ENCODE results near the gene STEAP4. TPM values are rescaled to one million over a fixed set of nuclear protein-coding genes. Genes with fewer than 3 reads are reported as not detected.
A peak's percentile ranks its signal among the peaks of the same experiment; 100 is the strongest.

Gene STEAP4
- total and polyA plus RNA-seq, 5 donors from 2014 or later, result not detected

DNA sequence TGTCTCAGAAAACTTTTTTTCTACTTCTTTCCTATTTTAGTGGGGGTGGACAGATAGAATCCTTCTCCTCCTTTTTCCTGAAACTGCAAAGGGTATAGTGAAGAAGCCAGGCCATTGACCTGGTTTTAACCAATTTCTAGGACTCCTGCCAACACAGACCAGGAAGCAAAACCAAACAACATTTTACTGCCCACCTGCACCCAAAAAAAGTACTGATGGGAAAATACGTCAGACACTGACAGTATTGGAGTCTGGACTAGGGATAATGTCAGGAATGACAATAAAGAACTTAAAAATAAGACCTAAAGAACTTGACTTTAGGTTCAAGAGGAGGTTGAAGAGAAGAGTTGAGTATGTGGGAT, 5.0 kb upstream of the STEAP4 start:
- no peak for ATAC-seq (ENCODE audit: low read depth in 2 of 2)
- no peak for DNase-seq
- H3K27ac ChIP-seq (ENCODE audit: insufficient read depth, low read length, poor library complexity, severe bottlenecking), result no peak overlapping the region
- H3K9me3 Mint-ChIP-seq, result peaks cover 0 to 3% (median 0%) of the 10 kb centered on the region in 7 donors
- no peak overlapping the region for H3K27ac Mint-ChIP-seq
- H3K36me3 ChIP-seq (ENCODE audit: control insufficient read depth, insufficient read depth, low read length), result no peaks in the 10 kb centered on the region
- H3K36me3 Mint-ChIP-seq, result no peaks in the 10 kb centered on the region
- no peak overlapping the region for H3K4me3 Mint-ChIP-seq
- H3K4me3 ChIP-seq (ENCODE audit: low read depth, low read length), result no peak overlapping the region
- H3K9me3 ChIP-seq (ENCODE audit: control insufficient read depth in 2 of 2, low read length in 2 of 2), result no peaks in the 10 kb centered on the region
- H3K27me3 ChIP-seq (ENCODE audit: control insufficient read depth, insufficient read depth, low read length), result no peaks in the 10 kb centered on the region
- H3K27me3 Mint-ChIP-seq, result peaks cover 14% of the 10 kb centered on the region
- H3K4me1 Mint-ChIP-seq, result peaks cover 0 to 1% (median 0%) of the 10 kb centered on the region in 4 donors
- no peaks in the 10 kb centered on the region for H3K4me1 ChIP-seq (ENCODE audit: control insufficient read depth, insufficient read depth, low read length, poor library complexity, severe bottlenecking)

GRCh38 chr7:88310956-88311674, 4.4 kb upstream of the STEAP4 start:
- H3K27me3 Mint-ChIP-seq, result peaks cover 17% of the 10 kb centered on the region
- H3K27ac Mint-ChIP-seq, result no peak overlapping the region
- Histone ChIP-seq H3K27ac (ENCODE audit: insufficient read depth, low read length, poor library complexity, severe bottlenecking) (no peak overlapping the region), H3K4me1 (ENCODE audit: control insufficient read depth, insufficient read depth, low read length, poor library complexity, severe bottlenecking) (no peaks in the 10 kb centered on the region), H3K36me3 (ENCODE audit: control insufficient read depth, insufficient read depth, low read length) (no peaks in the 10 kb centered on the region), H3K9me3 (ENCODE audit: control insufficient read depth in 2 of 2, low read length in 2 of 2) (no peaks in the 10 kb centered on the region), H3K27me3 (ENCODE audit: control insufficient read depth, insufficient read depth, low read length) (no peaks in the 10 kb centered on the region), H3K4me3 (ENCODE audit: low read depth, low read length) (no peak overlapping the region)
- no peak for ATAC-seq (ENCODE audit: low read depth in 2 of 2)
- H3K9me3 Mint-ChIP-seq, result peaks cover 0 to 3% (median 0%) of the 10 kb centered on the region in 7 donors
- peak overlapping the region in 1 of 4 donors; percentile 82 for H3K4me3 Mint-ChIP-seq
- no peak for DNase-seq
- peaks cover 0 to 4% (median 0%) of the 10 kb centered on the region in 4 donors for H3K4me1 Mint-ChIP-seq
- H3K36me3 Mint-ChIP-seq, result no peaks in the 10 kb centered on the region

DNA sequence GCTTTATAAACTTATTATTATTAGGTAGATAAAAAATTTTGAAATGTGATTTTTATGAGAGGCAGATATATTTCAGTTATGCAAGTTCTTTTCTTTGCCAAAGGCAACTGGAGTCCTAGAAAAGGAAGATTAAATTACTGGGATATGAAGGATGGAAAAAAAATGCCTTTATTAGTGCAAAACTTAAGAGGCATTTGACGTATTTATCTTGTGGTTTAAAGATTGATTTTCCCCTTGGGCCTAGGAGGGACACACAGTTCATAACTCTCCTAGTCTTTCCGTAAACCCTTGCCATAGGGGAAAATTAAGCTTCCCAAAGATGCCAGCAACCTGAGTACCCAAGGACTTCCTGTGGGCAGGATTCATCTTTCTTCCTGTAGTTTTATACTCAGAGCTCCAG, 3.1 kb upstream of the STEAP4 start:
- DNase-seq (no peak), ATAC-seq (ENCODE audit: low read depth in 2 of 2) (no peak)
- H3K27me3 Mint-ChIP-seq, result peaks cover 17% of the 10 kb centered on the region
- Histone ChIP-seq H3K4me3 (ENCODE audit: low read depth, low read length) (no peak overlapping the region), H3K27ac (ENCODE audit: insufficient read depth, low read length, poor library complexity, severe bottlenecking) (no peak overlapping the region), H3K9me3 (ENCODE audit: control insufficient read depth in 2 of 2, low read length in 2 of 2) (no peaks in the 10 kb centered on the region), H3K4me1 (ENCODE audit: control insufficient read depth, insufficient read depth, low read length, poor library complexity, severe bottlenecking) (no peaks in the 10 kb centered on the region), H3K36me3 (ENCODE audit: control insufficient read depth, insufficient read depth, low read length) (no peaks in the 10 kb centered on the region), H3K27me3 (ENCODE audit: control insufficient read depth, insufficient read depth, low read length) (peaks cover 2% of the 10 kb centered on the region)
- peaks cover 0 to 3% (median 0%) of the 10 kb centered on the region in 7 donors for H3K9me3 Mint-ChIP-seq
- H3K4me1 Mint-ChIP-seq, result peaks cover 0 to 4% (median 0%) of the 10 kb centered on the region in 4 donors
- no peaks in the 10 kb centered on the region for H3K36me3 Mint-ChIP-seq
- no peak overlapping the region for H3K27ac Mint-ChIP-seq
- no peak overlapping the region for H3K4me3 Mint-ChIP-seq

DNA sequence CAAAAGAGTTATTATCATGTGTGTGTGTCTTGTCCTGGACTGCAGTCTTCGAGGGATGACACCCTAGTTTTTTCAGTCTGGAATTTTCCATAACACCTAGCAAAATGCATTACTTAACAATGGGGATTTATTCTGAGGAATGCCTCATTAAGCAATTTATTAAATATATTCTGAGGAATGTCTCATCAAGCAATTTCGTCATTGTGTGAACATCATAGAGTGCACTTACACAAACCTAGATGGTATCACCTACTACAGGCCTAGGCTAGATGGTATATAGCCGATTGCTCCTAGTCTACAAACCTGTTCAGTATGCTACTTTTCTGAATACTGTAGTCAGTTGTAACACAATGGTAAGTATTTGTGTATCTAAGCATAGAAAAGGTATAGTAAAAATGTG, 1.1 kb upstream of the STEAP4 start:
- H3K36me3 Mint-ChIP-seq, result no peaks in the 10 kb centered on the region
- Histone ChIP-seq H3K27me3 (ENCODE audit: control insufficient read depth, insufficient read depth, low read length) (peaks cover 2% of the 10 kb centered on the region), H3K4me1 (ENCODE audit: control insufficient read depth, insufficient read depth, low read length, poor library complexity, severe bottlenecking) (no peaks in the 10 kb centered on the region), H3K36me3 (ENCODE audit: control insufficient read depth, insufficient read depth, low read length) (no peaks in the 10 kb centered on the region), H3K27ac (ENCODE audit: insufficient read depth, low read length, poor library complexity, severe bottlenecking) (no peak overlapping the region), H3K4me3 (ENCODE audit: low read depth, low read length) (no peak overlapping the region), H3K9me3 (ENCODE audit: control insufficient read depth in 2 of 2, low read length in 2 of 2) (no peaks in the 10 kb centered on the region)
- ATAC-seq (ENCODE audit: low read depth in 2 of 2), result no peak
- peaks cover 0 to 3% (median 0%) of the 10 kb centered on the region in 7 donors for H3K9me3 Mint-ChIP-seq
- no peak for DNase-seq
- H3K4me1 Mint-ChIP-seq, result peaks cover 0 to 4% (median 0%) of the 10 kb centered on the region in 4 donors
- no peak overlapping the region for H3K4me3 Mint-ChIP-seq
- no peak overlapping the region for H3K27ac Mint-ChIP-seq
- H3K27me3 Mint-ChIP-seq, result peaks cover 17% of the 10 kb centered on the region

GRCh38 chr7:88307412-88307811, 718 bp upstream of the STEAP4 start:
- no peaks in the 10 kb centered on the region for H3K4me1 ChIP-seq (ENCODE audit: control insufficient read depth, insufficient read depth, low read length, poor library complexity, severe bottlenecking)
- no peak overlapping the region for H3K27ac Mint-ChIP-seq
- peaks cover 2% of the 10 kb centered on the region for H3K27me3 ChIP-seq (ENCODE audit: control insufficient read depth, insufficient read depth, low read length)
- H3K4me3 ChIP-seq (ENCODE audit: low read depth, low read length), result no peak overlapping the region
- no peaks in the 10 kb centered on the region for H3K9me3 ChIP-seq (ENCODE audit: control insufficient read depth in 2 of 2, low read length in 2 of 2)
- H3K36me3 ChIP-seq (ENCODE audit: control insufficient read depth, insufficient read depth, low read length), result no peaks in the 10 kb centered on the region
- H3K27me3 Mint-ChIP-seq, result peaks cover 17% of the 10 kb centered on the region
- no peaks in the 10 kb centered on the region for H3K36me3 Mint-ChIP-seq
- ATAC-seq (ENCODE audit: low read depth in 2 of 2), result no peak
- H3K4me1 Mint-ChIP-seq, result peaks cover 0 to 4% (median 0%) of the 10 kb centered on the region in 4 donors
- H3K9me3 Mint-ChIP-seq, result peaks cover 0 to 3% (median 0%) of the 10 kb centered on the region in 7 donors
- no peak for DNase-seq
- H3K4me3 Mint-ChIP-seq, result no peak overlapping the region
- no peak overlapping the region for H3K27ac ChIP-seq (ENCODE audit: insufficient read depth, low read length, poor library complexity, severe bottlenecking)

GRCh38 chr7:88305044-88305443, 1.6 kb downstream of the STEAP4 start:
- H3K36me3 Mint-ChIP-seq, result no peaks in the 10 kb centered on the region
- H3K36me3 ChIP-seq (ENCODE audit: control insufficient read depth, insufficient read depth, low read length), result no peaks in the 10 kb centered on the region
- peaks cover 0 to 3% (median 0%) of the 10 kb centered on the region in 7 donors for H3K9me3 Mint-ChIP-seq
- peaks cover 0 to 4% (median 0%) of the 10 kb centered on the region in 4 donors for H3K4me1 Mint-ChIP-seq
- no peaks in the 10 kb centered on the region for H3K4me1 ChIP-seq (ENCODE audit: control insufficient read depth, insufficient read depth, low read length, poor library complexity, severe bottlenecking)
- no peak overlapping the region for H3K4me3 Mint-ChIP-seq
- no peak overlapping the region for H3K27ac Mint-ChIP-seq
- peaks cover 2% of the 10 kb centered on the region for H3K27me3 ChIP-seq (ENCODE audit: control insufficient read depth, insufficient read depth, low read length)
- no peak overlapping the region for H3K4me3 ChIP-seq (ENCODE audit: low read depth, low read length)
- no peaks in the 10 kb centered on the region for H3K9me3 ChIP-seq (ENCODE audit: control insufficient read depth in 2 of 2, low read length in 2 of 2)
- DNase-seq, result no peak
- H3K27me3 Mint-ChIP-seq, result peaks cover 17% of the 10 kb centered on the region
- H3K27ac ChIP-seq (ENCODE audit: insufficient read depth, low read length, poor library complexity, severe bottlenecking), result no peak overlapping the region
- no peak for ATAC-seq (ENCODE audit: low read depth in 2 of 2)

- Histone ChIP-seq H3K4me3 (ENCODE audit: low read depth, low read length) (no peak overlapping the region), H3K4me1 (ENCODE audit: control insufficient read depth, insufficient read depth, low read length, poor library complexity, severe bottlenecking) (no peaks in the 10 kb centered on the region), H3K36me3 (ENCODE audit: control insufficient read depth, insufficient read depth, low read length) (no peaks in the 10 kb centered on the region), H3K27ac (ENCODE audit: insufficient read depth, low read length, poor library complexity, severe bottlenecking) (no peak overlapping the region), H3K9me3 (ENCODE audit: control insufficient read depth in 2 of 2, low read length in 2 of 2) (no peaks in the 10 kb centered on the region), H3K27me3 (ENCODE audit: control insufficient read depth, insufficient read depth, low read length) (peaks cover 2% of the 10 kb centered on the region)
- no peak for DNase-seq
- peaks cover 0 to 3% (median 0%) of the 10 kb centered on the region in 7 donors for H3K9me3 Mint-ChIP-seq
- peaks cover 9% of the 10 kb centered on the region for H3K27me3 Mint-ChIP-seq
- H3K27ac Mint-ChIP-seq, result no peak overlapping the region
- peaks cover 0 to 4% (median 0%) of the 10 kb centered on the region in 4 donors for H3K4me1 Mint-ChIP-seq
- no peak for ATAC-seq (ENCODE audit: low read depth in 2 of 2)
- H3K4me3 Mint-ChIP-seq, result no peak overlapping the region
- H3K36me3 Mint-ChIP-seq, result no peaks in the 10 kb centered on the region
Measured at GRCh38 chr7:88302486-88302885, 4.2 kb downstream of the STEAP4 start.

GRCh38 chr7:88301924-88302323, 4.8 kb downstream of the STEAP4 start:
- DNase-seq (no peak), ATAC-seq (ENCODE audit: low read depth in 2 of 2) (no peak)
- Mint-ChIP-seq H3K27me3 (peaks cover 6% of the 10 kb centered on the region), H3K4me3 (no peak overlapping the region), H3K4me1 (peaks cover 0 to 4% (median 0%) of the 10 kb centered on the region in 4 donors), H3K9me3 (peaks cover 0 to 2% (median 0%) of the 10 kb centered on the region in 7 donors), H3K36me3 (no peaks in the 10 kb centered on the region), H3K27ac (no peak overlapping the region)
- H3K27ac ChIP-seq (ENCODE audit: insufficient read depth, low read length, poor library complexity, severe bottlenecking), result no peak overlapping the region
- peaks cover 2% of the 10 kb centered on the region for H3K27me3 ChIP-seq (ENCODE audit: control insufficient read depth, insufficient read depth, low read length)
- no peaks in the 10 kb centered on the region for H3K9me3 ChIP-seq (ENCODE audit: control insufficient read depth in 2 of 2, low read length in 2 of 2)
- no peaks in the 10 kb centered on the region for H3K36me3 ChIP-seq (ENCODE audit: control insufficient read depth, insufficient read depth, low read length)
- no peak overlapping the region for H3K4me3 ChIP-seq (ENCODE audit: low read depth, low read length)
- no peaks in the 10 kb centered on the region for H3K4me1 ChIP-seq (ENCODE audit: control insufficient read depth, insufficient read depth, low read length, poor library complexity, severe bottlenecking)

Measured in CD4-positive, CD25-positive, alpha-beta regulatory T cell (primary cell).